ENCODE measurements around the gene METTL5.

METTL5 gene

DNA sequence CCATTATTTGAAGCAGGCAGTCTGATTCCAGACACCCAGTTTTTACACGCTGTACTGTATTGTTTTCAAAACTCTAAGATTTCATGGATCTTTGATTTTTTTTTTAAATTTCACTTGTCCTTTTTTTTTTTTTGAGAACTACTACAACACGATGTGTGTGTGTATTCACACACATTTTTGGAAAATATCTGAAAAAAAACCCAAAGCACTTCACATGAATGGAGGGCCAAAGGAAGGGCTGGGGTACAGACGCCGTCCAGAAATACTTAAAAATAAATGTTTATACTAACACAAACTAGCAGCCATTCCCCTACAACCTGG lies 26.3 kb downstream of the METTL5 start:
- TF ChIP-seq, protein P1, sequence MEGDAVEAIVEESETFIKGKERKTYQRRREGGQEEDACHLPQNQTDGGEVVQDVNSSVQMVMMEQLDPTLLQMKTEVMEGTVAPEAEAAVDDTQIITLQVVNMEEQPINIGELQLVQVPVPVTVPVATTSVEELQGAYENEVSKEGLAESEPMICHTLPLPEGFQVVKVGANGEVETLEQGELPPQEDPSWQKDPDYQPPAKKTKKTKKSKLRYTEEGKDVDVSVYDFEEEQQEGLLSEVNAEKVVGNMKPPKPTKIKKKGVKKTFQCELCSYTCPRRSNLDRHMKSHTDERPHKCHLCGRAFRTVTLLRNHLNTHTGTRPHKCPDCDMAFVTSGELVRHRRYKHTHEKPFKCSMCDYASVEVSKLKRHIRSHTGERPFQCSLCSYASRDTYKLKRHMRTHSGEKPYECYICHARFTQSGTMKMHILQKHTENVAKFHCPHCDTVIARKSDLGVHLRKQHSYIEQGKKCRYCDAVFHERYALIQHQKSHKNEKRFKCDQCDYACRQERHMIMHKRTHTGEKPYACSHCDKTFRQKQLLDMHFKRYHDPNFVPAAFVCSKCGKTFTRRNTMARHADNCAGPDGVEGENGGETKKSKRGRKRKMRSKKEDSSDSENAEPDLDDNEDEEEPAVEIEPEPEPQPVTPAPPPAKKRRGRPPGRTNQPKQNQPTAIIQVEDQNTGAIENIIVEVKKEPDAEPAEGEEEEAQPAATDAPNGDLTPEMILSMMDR (IDR thresholded peaks at IDR 0.05): no peak
- peaks cover 9 to 11% of the 10 kb centered on the region in 2 experiments for H3K4me1 ChIP-seq (ENCODE audit: control insufficient read depth in 1 of 2, insufficient read depth in 1 of 2, low read depth in 1 of 2, low read length in 1 of 2)
- peak overlapping the region; percentile 59 to 70 for H3K4me3 ChIP-seq (ENCODE audit: low read depth in 1 of 2, low read length in 1 of 2)
- H3K27ac ChIP-seq: peak overlapping the region; percentile 85
- peaks cover 7% of the 10 kb centered on the region for H3K36me3 ChIP-seq
- no peaks in the 10 kb centered on the region for H3K27me3 ChIP-seq
- no peaks in the 10 kb centered on the region for H3K9me3 ChIP-seq

DNA sequence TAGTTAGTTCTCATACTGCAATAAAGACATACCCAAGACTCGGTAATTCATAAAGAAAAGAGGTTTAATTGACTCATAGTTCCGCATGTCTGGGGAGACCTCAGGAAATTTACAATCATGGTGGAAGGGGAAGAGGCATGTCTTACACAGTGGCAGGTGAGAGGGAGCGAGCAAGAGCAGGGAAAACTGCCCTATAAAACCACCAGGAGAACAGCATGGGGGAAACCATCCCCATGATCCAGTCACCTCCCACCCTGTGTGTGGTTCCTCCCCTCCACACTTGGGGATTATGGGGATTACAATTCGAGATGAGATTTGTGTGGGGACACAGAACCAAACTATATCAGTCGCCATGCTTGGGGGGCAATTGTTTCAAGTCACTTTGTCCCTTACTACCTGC lies 27.1 kb downstream of the METTL5 start:
- Histone ChIP-seq H3K4me1 (ENCODE audit: control insufficient read depth in 1 of 2, insufficient read depth in 1 of 2, low read depth in 1 of 2, low read length in 1 of 2) (peaks cover 9 to 11% of the 10 kb centered on the region in 2 experiments), H3K9me3 (no peaks in the 10 kb centered on the region), H3K27ac (no peak overlapping the region), H3K4me3 (ENCODE audit: low read depth in 1 of 2, low read length in 1 of 2) (no peak overlapping the region), H3K36me3 (peaks cover 7% of the 10 kb centered on the region), H3K27me3 (no peaks in the 10 kb centered on the region)
- TF ChIP-seq, protein P1 (IDR thresholded peaks at IDR 0.05): no peak

DNA sequence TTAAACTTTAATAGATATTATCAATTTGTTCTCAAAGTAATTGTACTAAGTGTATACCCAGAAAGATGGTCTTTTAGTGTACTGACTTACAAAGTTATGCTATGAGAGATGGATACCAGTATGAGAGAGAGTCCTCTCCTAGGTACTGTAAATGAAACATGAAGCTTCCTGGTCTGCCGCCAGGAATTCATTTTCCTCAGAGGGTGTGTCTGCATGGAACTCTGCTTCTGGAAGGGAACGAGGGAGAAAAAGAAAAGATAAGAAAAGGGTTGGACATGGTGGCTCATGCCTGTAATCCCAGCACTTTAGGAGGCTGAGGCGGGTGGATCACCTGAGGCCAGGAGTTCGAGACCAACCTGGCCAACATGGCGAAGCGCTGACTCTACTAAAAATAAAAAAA lies 28.3 kb downstream of the METTL5 start:
- no peak overlapping the region for H3K27ac ChIP-seq
- H3K36me3 ChIP-seq: peaks cover under 1% of the 10 kb centered on the region
- H3K4me1 ChIP-seq (ENCODE audit: control insufficient read depth in 1 of 2, insufficient read depth in 1 of 2, low read depth in 1 of 2, low read length in 1 of 2): peaks cover 9 to 11% of the 10 kb centered on the region in 2 experiments
- TF ChIP-seq, protein P1 (IDR thresholded peaks at IDR 0.05): no peak
- H3K9me3 ChIP-seq: no peaks in the 10 kb centered on the region
- H3K4me3 ChIP-seq (ENCODE audit: low read depth in 1 of 2, low read length in 1 of 2): no peak overlapping the region
- H3K27me3 ChIP-seq: no peaks in the 10 kb centered on the region

DNA sequence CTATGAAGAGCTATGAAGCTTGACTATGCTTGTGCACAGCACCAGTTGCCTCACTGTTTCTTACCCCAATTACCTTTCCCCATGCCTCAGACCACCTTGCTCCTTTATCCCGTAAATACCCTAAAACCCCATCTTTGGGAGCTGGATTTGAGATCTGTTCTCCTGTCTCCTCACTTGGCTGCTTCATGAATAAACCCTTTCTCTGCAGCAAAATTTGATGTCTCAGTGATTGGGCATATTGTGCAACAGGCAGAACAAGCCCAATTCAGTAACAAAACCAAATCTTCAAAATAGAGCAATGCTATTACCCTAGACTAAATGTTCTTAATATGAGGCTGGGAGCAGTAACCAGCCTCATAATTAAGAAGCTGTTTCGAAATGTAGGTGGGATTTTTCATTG lies 29.5 kb downstream of the METTL5 start:
- H3K27me3 ChIP-seq: peaks cover 7% of the 10 kb centered on the region
- H3K27ac ChIP-seq: no peak overlapping the region
- no peaks in the 10 kb centered on the region for H3K36me3 ChIP-seq

DNA sequence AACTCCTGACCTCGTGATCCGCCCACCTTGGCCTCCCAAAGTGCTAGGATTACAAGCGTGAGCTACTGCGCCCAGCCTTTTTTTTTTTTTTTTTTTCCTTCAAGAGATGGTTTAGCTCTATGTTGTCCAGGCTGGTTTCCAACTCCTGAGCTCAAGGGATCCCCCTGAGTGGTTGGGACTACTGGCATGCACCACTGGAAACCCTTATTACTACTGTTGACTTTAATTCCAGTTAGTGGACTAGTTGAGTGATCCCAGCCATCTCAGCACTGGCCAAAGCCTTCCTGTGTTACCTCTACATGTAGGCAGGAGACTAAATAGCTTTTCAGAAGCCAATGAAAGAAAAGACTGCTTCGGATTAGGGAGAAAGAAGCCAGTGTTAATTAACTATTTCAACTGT lies 34.1 kb downstream of the METTL5 start:
- no peaks in the 10 kb centered on the region for H3K9me3 ChIP-seq
- no peak overlapping the region for H3K27ac ChIP-seq

More for the DNA sequence above, 29.5 kb downstream of the METTL5 start:
- Histone ChIP-seq H3K4me3 (ENCODE audit: low read depth in 1 of 2, low read length in 1 of 2) (no peak overlapping the region), H3K4me1 (ENCODE audit: control insufficient read depth in 1 of 2, insufficient read depth in 1 of 2, low read depth in 1 of 2, low read length in 1 of 2) (peaks cover 9 to 11% of the 10 kb centered on the region in 2 experiments), H3K9me3 (no peaks in the 10 kb centered on the region)
- TF ChIP-seq, protein P1 (IDR thresholded peaks at IDR 0.05): no peak

More for the DNA sequence above, 34.1 kb downstream of the METTL5 start:
- Histone ChIP-seq H3K36me3 (no peaks in the 10 kb centered on the region), H3K4me3 (ENCODE audit: low read depth in 1 of 2, low read length in 1 of 2) (no peak overlapping the region), H3K27me3 (peaks cover 28% of the 10 kb centered on the region), H3K4me1 (ENCODE audit: control insufficient read depth in 1 of 2, insufficient read depth in 1 of 2, low read depth in 1 of 2, low read length in 1 of 2) (peaks cover 4 to 5% of the 10 kb centered on the region in 2 experiments)
- TF ChIP-seq, protein P1 (IDR thresholded peaks at IDR 0.05): no peak

Measured in neutrophil (primary cell).